CD14-positive monocyte (primary cell): ENCODE measurements around the gene CARMIL1. TPM values are rescaled to one million over a fixed set of nuclear protein-coding genes. Genes with fewer than 3 reads are reported as not detected.
A peak's percentile ranks its signal among the peaks of the same experiment; 100 is the strongest.

Experiments
- DNase-seq, 3 donors: peaks; one replicate each; pipeline ENCODE4 v3.0.0-alpha.2; 2011 to 2022
- H2AFZ ChIP-seq: 2 replicates; pipeline ENCODE4 v1.6.0; 2012; ENCODE audit warnings: mild to moderate bottlenecking, low read depth, low read length, inconsistent platforms; ENCODE audit not compliant: insufficient read depth, poor library complexity, severe bottlenecking
- H3K27ac ChIP-seq, 2 donors: 1 replicate in 1 of 2; 2 replicates in 1 of 2; pipeline ENCODE4 v1.5.1; 2012 to 2013; ENCODE audit warnings: low read length in 2 of 2, control low read depth in 1 of 2, inconsistent platforms in 1 of 2, low read depth in 1 of 2, mild to moderate bottlenecking in 1 of 2
- H3K27me3 ChIP-seq, 2 donors: one replicate each; pipeline versions ENCODE4 v1.6.0 to v1.6.1; 2011 to 2013; ENCODE audit warnings: low read length in 2 of 2; ENCODE audit not compliant: control insufficient read depth in 2 of 2, insufficient read depth in 2 of 2
- H3K36me3 ChIP-seq, 2 donors: replicated peaks in 1 of 2; 1 replicate in 1 of 2; 2 replicates in 1 of 2; pipeline versions ENCODE4 v1.5.1 to v1.6.1; 2012 to 2013; ENCODE audit warnings: low read length in 2 of 2, control low read depth in 1 of 2, inconsistent platforms in 1 of 2, mild to moderate bottlenecking in 1 of 2; ENCODE audit not compliant: insufficient read depth in 2 of 2, control insufficient read depth in 1 of 2
- H3K4me1 ChIP-seq, 2 donors: 1 replicate in 1 of 2; 2 replicates in 1 of 2; pipeline versions ENCODE4 v1.5.1 to v1.6.1; 2012 to 2013; ENCODE audit warnings: low read length in 2 of 2, control low read depth in 1 of 2, inconsistent platforms in 1 of 2, mild to moderate bottlenecking in 1 of 2, moderate library complexity in 1 of 2; ENCODE audit not compliant: insufficient read depth in 2 of 2, control insufficient read depth in 1 of 2
- H3K4me2 ChIP-seq: replicated peaks from 2 replicates; pipeline ENCODE3; 2012; ENCODE audit warnings: low read length, moderate library complexity, mild to moderate bottlenecking; ENCODE audit not compliant: poor library complexity, severe bottlenecking; ENCODE audit errors: extremely low read depth
- H3K4me3 ChIP-seq, 3 experiments: fragments of 200-600 bp in 1 of 3; sonication (generic) in 1 of 3; replicated peaks in 1 of 3; 1 replicate in 2 of 3; 2 replicates in 1 of 3; pipeline ENCODE4 v1.5.1; 2011 to 2013; ENCODE audit warnings: low read length in 3 of 3, mild to moderate bottlenecking in 3 of 3, control low read depth in 2 of 3, low read depth in 2 of 3, inconsistent platforms in 1 of 3, moderate library complexity in 1 of 3
- H3K79me2 ChIP-seq: 2 replicates; pipeline ENCODE4 v1.6.0; 2012; ENCODE audit warnings: mild to moderate bottlenecking, control low read depth, inconsistent platforms, low read length, moderate library complexity; ENCODE audit not compliant: insufficient read depth
- H3K9ac ChIP-seq: 2 replicates; pipeline ENCODE4 v1.6.0; 2017; ENCODE audit warnings: low read length, mild to moderate bottlenecking; ENCODE audit not compliant: insufficient read depth, poor library complexity, severe bottlenecking
- H3K9me3 ChIP-seq, 2 donors: replicated peaks in 1 of 2; 1 replicate in 1 of 2; 2 replicates in 1 of 2; pipeline versions ENCODE4 v1.5.1 to v1.6.1; 2012 to 2013; ENCODE audit warnings: low read length in 2 of 2, control low read depth in 1 of 2; ENCODE audit not compliant: control insufficient read depth in 1 of 2, insufficient read depth in 1 of 2
- H4K20me1 ChIP-seq: 2 replicates; pipeline ENCODE4 v1.6.0; 2012; ENCODE audit warnings: mild to moderate bottlenecking, low read length, control low read depth, moderate library complexity; ENCODE audit not compliant: insufficient read depth
- H3K27ac Mint-ChIP-seq, 7 donors: one replicate each; pipeline ENCODE4 v1.8.0; 2020; ENCODE audit warnings: mild to moderate bottlenecking in 7 of 7, mixed read lengths in 7 of 7, moderate library complexity in 6 of 7, inconsistent platforms in 2 of 7
- H3K27me3 Mint-ChIP-seq, 3 donors: one replicate each; pipeline ENCODE4 v1.8.0; 2021 to 2022; ENCODE audit warnings: low read depth in 3 of 3, mild to moderate bottlenecking in 3 of 3, mixed read lengths in 3 of 3, moderate library complexity in 3 of 3, inconsistent platforms in 1 of 3
- H3K36me3 Mint-ChIP-seq, 2 donors: one replicate each; pipeline ENCODE4 v1.8.0; 2020; ENCODE audit warnings: mixed read lengths in 2 of 2, inconsistent platforms in 1 of 2, mild to moderate bottlenecking in 1 of 2
- H3K4me1 Mint-ChIP-seq: one replicate; pipeline ENCODE4 v1.8.0; 2020; ENCODE audit warnings: mild to moderate bottlenecking, mixed read lengths
- H3K4me3 Mint-ChIP-seq, 2 donors: one replicate each; pipeline ENCODE4 v1.8.0; 2020; ENCODE audit warnings: mild to moderate bottlenecking in 2 of 2, mixed read lengths in 2 of 2, moderate library complexity in 1 of 2
- H3K9me3 Mint-ChIP-seq, 7 donors: one replicate each; pipeline ENCODE4 v1.8.0; 2020 to 2022; ENCODE audit warnings: mixed read lengths in 7 of 7, mild to moderate bottlenecking in 6 of 7, moderate library complexity in 6 of 7, inconsistent platforms in 2 of 7
- WGBS: methylation state at CpG from one replicate; pipeline ENCODE4 v1.1.5; 2013; ENCODE audit warnings: missing lambda C conversion rate; ENCODE audit not compliant: insufficient coverage; 5-methylcytosine and 5-hydroxymethylcytosine counted together
- intact Hi-C, 2 donors: fragments of 100-400 bp; cut with micrococcal nuclease; formaldehyde crosslinking; loops; one replicate each; pipeline versions ENCODE4 v1.15.0 to v1.15.1; 2023
- polyA plus RNA-seq, 3 donors: library from polyadenylated mRNA; depleted of rRNA in 1 of 3; unstranded in 2 of 3; stranded (reverse) in 1 of 3; fragments of 300-500 nt in 2 of 3; fragments of >200 nt in 1 of 3; fragmentation: Illumina TruSeq in 2 of 3; gene quantifications; 1 replicate in 2 of 3; 2 replicates in 1 of 3; pipeline ENCODE4 v1.2.3, GENCODE V29; 2012 to 2021
- TF ChIP-seq, protein P1 (sequence below): fragments of 200-600 bp; IDR thresholded peaks from one replicate; pipeline ENCODE4 v1.8.0; 2022; ENCODE audit warnings: antibody characterized with exemption, mild to moderate bottlenecking

CARMIL1 gene
- polyA plus RNA-seq, 3 donors = 0.30 to 0.49 (median 0.41) TPM

DNA sequence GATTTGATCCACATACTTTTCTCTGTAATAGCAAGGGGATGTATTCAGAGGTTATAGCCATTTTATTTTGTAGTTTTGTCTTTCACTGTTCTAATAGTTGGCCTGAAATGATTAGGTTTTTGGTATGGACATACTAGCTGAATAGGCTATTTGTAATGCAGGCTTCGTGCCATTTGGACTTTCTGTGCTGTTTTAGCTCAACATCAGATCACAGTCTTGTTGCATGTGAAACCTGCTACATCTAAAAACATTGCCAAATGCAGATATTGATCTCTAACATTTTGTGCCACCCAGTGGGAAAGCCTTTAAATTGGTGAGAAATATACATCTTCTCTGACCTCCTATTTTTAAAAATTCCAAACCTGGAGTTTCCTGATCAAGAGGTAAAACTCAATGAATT lies 215.3 kb downstream of the CARMIL1 start:
- no CpG with 5 or more reads among the region's 1 CpG for WGBS
- DNase-seq = no peak
- Histone ChIP-seq H3K9me3 (no peaks in the 10 kb centered on the region), H3K4me1 (peaks cover 8 to 12% of the 10 kb centered on the region in 2 donors), H4K20me1 (no peaks in the 10 kb centered on the region), H3K9ac (no peak overlapping the region), H3K36me3 (no peaks in the 10 kb centered on the region), H3K4me3 (no peak overlapping the region), H3K27ac (no peak overlapping the region), H3K79me2 (no peaks in the 10 kb centered on the region), H3K27me3 (no peaks in the 10 kb centered on the region), H3K4me2 (no peak overlapping the region), H2AFZ (no peak overlapping the region)
- no peaks in the 10 kb centered on the region for H3K36me3 Mint-ChIP-seq
- TF ChIP-seq, protein P1, sequence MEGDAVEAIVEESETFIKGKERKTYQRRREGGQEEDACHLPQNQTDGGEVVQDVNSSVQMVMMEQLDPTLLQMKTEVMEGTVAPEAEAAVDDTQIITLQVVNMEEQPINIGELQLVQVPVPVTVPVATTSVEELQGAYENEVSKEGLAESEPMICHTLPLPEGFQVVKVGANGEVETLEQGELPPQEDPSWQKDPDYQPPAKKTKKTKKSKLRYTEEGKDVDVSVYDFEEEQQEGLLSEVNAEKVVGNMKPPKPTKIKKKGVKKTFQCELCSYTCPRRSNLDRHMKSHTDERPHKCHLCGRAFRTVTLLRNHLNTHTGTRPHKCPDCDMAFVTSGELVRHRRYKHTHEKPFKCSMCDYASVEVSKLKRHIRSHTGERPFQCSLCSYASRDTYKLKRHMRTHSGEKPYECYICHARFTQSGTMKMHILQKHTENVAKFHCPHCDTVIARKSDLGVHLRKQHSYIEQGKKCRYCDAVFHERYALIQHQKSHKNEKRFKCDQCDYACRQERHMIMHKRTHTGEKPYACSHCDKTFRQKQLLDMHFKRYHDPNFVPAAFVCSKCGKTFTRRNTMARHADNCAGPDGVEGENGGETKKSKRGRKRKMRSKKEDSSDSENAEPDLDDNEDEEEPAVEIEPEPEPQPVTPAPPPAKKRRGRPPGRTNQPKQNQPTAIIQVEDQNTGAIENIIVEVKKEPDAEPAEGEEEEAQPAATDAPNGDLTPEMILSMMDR = no peak
- H3K9me3 Mint-ChIP-seq = no peaks in the 10 kb centered on the region
- peaks cover 21% of the 10 kb centered on the region for H3K4me1 Mint-ChIP-seq
- H3K27me3 Mint-ChIP-seq = peaks cover 0 to 1% (median 0%) of the 10 kb centered on the region in 3 donors
- H3K4me3 Mint-ChIP-seq = no peak overlapping the region
- H3K27ac Mint-ChIP-seq = no peak overlapping the region
- intact Hi-C loops = loop anchor here in 1 of 2 donors (5.0 kb wide), 1 partner anchor 222 kb away; no protein-coding TSS in a partner anchor

DNA sequence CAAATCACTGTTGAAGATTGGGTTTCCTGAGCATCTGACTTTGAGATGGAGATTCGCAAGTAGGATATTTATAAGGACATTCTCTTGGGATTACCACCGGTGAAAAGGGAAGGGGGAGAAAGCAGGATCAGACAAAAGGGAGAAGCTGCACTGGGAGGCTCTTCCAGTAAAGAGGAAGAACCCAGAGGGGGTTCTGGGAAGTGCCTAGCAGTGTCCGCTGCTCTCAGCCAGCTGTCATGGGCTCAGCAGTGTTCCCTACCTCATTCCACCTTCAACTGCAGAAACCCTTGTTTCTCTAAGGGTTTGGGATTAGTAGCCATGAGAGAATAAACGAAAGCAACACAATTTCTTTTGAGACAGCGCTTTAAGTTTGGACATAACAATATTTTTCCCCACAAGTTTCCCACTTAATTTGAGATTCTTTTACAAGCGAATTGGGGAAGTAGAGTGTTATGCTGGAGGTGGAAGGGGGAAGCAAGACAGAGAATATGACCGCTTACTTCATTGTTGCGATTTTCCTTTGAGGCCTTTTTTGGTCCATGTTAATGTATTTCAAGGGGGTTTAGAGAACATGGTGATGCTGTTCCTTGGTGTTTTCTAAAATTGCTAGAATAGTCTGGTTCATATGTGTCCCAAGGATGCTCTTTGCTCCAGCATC lies 218.3 kb downstream of the CARMIL1 start:
- WGBS = 31% methylated on average over 4 of the region's 8 CpGs
- Histone ChIP-seq H2AFZ (no peak overlapping the region), H3K9ac (no peak overlapping the region), H3K79me2 (no peaks in the 10 kb centered on the region), H3K27me3 (no peaks in the 10 kb centered on the region), H3K27ac (peak overlapping the region in 1 of 2 donors; percentile 24), H3K4me2 (peak overlapping the region; percentile 35), H4K20me1 (no peaks in the 10 kb centered on the region), H3K4me1 (peaks cover 8 to 12% of the 10 kb centered on the region in 2 donors), H3K4me3 (peak overlapping the region in 1 of 3 experiments; percentile 24), H3K9me3 (no peaks in the 10 kb centered on the region), H3K36me3 (no peaks in the 10 kb centered on the region)
- peak overlapping the region in 1 of 2 donors; percentile 63 for H3K4me3 Mint-ChIP-seq
- H3K4me1 Mint-ChIP-seq = peaks cover 15% of the 10 kb centered on the region
- H3K9me3 Mint-ChIP-seq = no peaks in the 10 kb centered on the region
- intact Hi-C loops = no loop called here
- H3K36me3 Mint-ChIP-seq = no peaks in the 10 kb centered on the region
- TF ChIP-seq, protein P1 = no peak
- peak; percentile 11 to 29 (median 17) for DNase-seq
- peak overlapping the region in 5 of 7 donors; percentile 3 to 58 (median 15) for H3K27ac Mint-ChIP-seq
- H3K27me3 Mint-ChIP-seq = peaks cover 0 to 3% (median 0%) of the 10 kb centered on the region in 3 donors
